ENCODE measurements around the gene TMCC3. TPM values are rescaled to one million over a fixed set of nuclear protein-coding genes. Genes with fewer than 3 reads are reported as not detected.

The TMCC3 gene
- total RNA-seq, 1 experiment from 2014 or later = 0.49 TPM

GRCh38 chr12:94641283-94641682, 9.1 kb downstream of the TMCC3 start:
- BruUV-seq (replicated peaks) = no TSS peak
- DNase-seq (ENCODE audit: low spot score) = no peak
- Histone ChIP-seq H3K4me3 (ENCODE audit: low read depth, low read length, poor library complexity, severe bottlenecking) (no peak overlapping the region), H3K4me1 (ENCODE audit: insufficient read depth, low read length, poor library complexity, severe bottlenecking) (no peaks in the 10 kb centered on the region), H3K27ac (ENCODE audit: low read depth, low read length, poor library complexity, severe bottlenecking) (no peak overlapping the region), H3K9me3 (ENCODE audit: low read depth, low read length, poor library complexity, severe bottlenecking) (no peaks in the 10 kb centered on the region), H3K36me3 (ENCODE audit: insufficient read depth, low read length, poor library complexity, severe bottlenecking) (no peaks in the 10 kb centered on the region), H3K27me3 (replicated peaks; ENCODE audit: insufficient read depth, low read depth, low read length, poor library complexity) (peaks cover 4% of the 10 kb centered on the region)
- ChIA-PET CTCF (no interaction called here), POLR2A (ENCODE audit: low non-redundant PET) (no interaction called here)
- intact Hi-C loops (cut with micrococcal nuclease; ENCODE audit: unreplicated experiment) = no loop called here
- TF ChIP-seq EZH2 (IDR thresholded peaks at IDR 0.05; ENCODE audit: borderline replicate concordance, low read depth, low read length, poor library complexity, severe bottlenecking) = no peak
- TF ChIP-seq CTCF (conservative IDR thresholded peaks at IDR 0.05; ENCODE audit: low read depth, low read length) = no peak

- ChIA-PET CTCF (no interaction called here), POLR2A (ENCODE audit: low non-redundant PET) (no interaction called here)
- no peaks in the 10 kb centered on the region for H3K36me3 ChIP-seq (ENCODE audit: insufficient read depth, low read length, poor library complexity, severe bottlenecking)
Observed at GRCh38 chr12:94640134-94640928, 10.0 kb downstream of the TMCC3 start.

GRCh38 chr12:94638521-94638920, 11.8 kb downstream of the TMCC3 start:
- ChIA-PET POLR2A (ENCODE audit: low non-redundant PET) (no interaction called here), CTCF (interaction anchor here (0.7 kb wide), 1 partner anchor 366 kb away, joined by 5 read pairs; no protein-coding TSS in a partner anchor)
- no peak for DNase-seq (ENCODE audit: low spot score)
- no peak overlapping the region for H3K4me3 ChIP-seq (ENCODE audit: low read depth, low read length, poor library complexity, severe bottlenecking)
- no peaks in the 10 kb centered on the region for H3K9me3 ChIP-seq (ENCODE audit: low read depth, low read length, poor library complexity, severe bottlenecking)
- no peaks in the 10 kb centered on the region for H3K27me3 ChIP-seq (replicated peaks; ENCODE audit: insufficient read depth, low read depth, low read length, poor library complexity)
- H3K4me1 ChIP-seq (ENCODE audit: insufficient read depth, low read length, poor library complexity, severe bottlenecking) = no peaks in the 10 kb centered on the region
- no peaks in the 10 kb centered on the region for H3K36me3 ChIP-seq (ENCODE audit: insufficient read depth, low read length, poor library complexity, severe bottlenecking)
- no TSS peak for BruUV-seq (replicated peaks)
- no peak for TF ChIP-seq EZH2 (IDR thresholded peaks at IDR 0.05; ENCODE audit: borderline replicate concordance, low read depth, low read length, poor library complexity, severe bottlenecking)
- TF ChIP-seq CTCF (conservative IDR thresholded peaks at IDR 0.05; ENCODE audit: low read depth, low read length) = no peak
- H3K27ac ChIP-seq (ENCODE audit: low read depth, low read length, poor library complexity, severe bottlenecking) = no peak overlapping the region
- intact Hi-C loops (cut with micrococcal nuclease; ENCODE audit: unreplicated experiment) = no loop called here

More at GRCh38 chr12:94640134-94640928, 10.0 kb downstream of the TMCC3 start:
- H3K27me3 ChIP-seq (replicated peaks; ENCODE audit: insufficient read depth, low read depth, low read length, poor library complexity) = no peaks in the 10 kb centered on the region
- no TSS peak for BruUV-seq (replicated peaks)
- DNase-seq (ENCODE audit: low spot score) = no peak
- intact Hi-C loops (cut with micrococcal nuclease; ENCODE audit: unreplicated experiment) = no loop called here
- no peak for TF ChIP-seq CTCF (conservative IDR thresholded peaks at IDR 0.05; ENCODE audit: low read depth, low read length)
- TF ChIP-seq EZH2 (IDR thresholded peaks at IDR 0.05; ENCODE audit: borderline replicate concordance, low read depth, low read length, poor library complexity, severe bottlenecking) = no peak
- no peak overlapping the region for H3K4me3 ChIP-seq (ENCODE audit: low read depth, low read length, poor library complexity, severe bottlenecking)
- H3K27ac ChIP-seq (ENCODE audit: low read depth, low read length, poor library complexity, severe bottlenecking) = no peak overlapping the region
- no peaks in the 10 kb centered on the region for H3K4me1 ChIP-seq (ENCODE audit: insufficient read depth, low read length, poor library complexity, severe bottlenecking)
- H3K9me3 ChIP-seq (ENCODE audit: low read depth, low read length, poor library complexity, severe bottlenecking) = no peaks in the 10 kb centered on the region
